K562 (cell line): ENCODE results near the gene ZNF672.
A peak's percentile ranks its signal among the peaks of the same experiment; 100 is the strongest.

ENCODE experiments used
- CTCF ChIP-seq, 3 experiments: IDR thresholded peaks in 2 of 3; conservative IDR thresholded peaks in 1 of 3; 2 replicates each; pipeline ENCODE4 v1.5.1; 2011 to 2012; ENCODE audit warnings: low read length in 3 of 3, mild to moderate bottlenecking in 3 of 3, control low read depth in 2 of 3, improper control_type of control experiment in 1 of 3, inconsistent platforms in 1 of 3, low read depth in 1 of 3, mixed read lengths in 1 of 3, moderate library complexity in 1 of 3; ENCODE audit not compliant: insufficient read depth in 2 of 3
- POLR2A ChIP-seq: fragments of 450-650 bp; conservative IDR thresholded peaks from 2 replicates; pipeline ENCODE4 v1.6.1; 2016
- RNF2 ChIP-seq: sonication (generic); IDR thresholded peaks from 2 replicates; pipeline ENCODE4 v1.6.1; 2016
- ZBTB26 ChIP-seq: fragments of 450-650 bp; formaldehyde crosslinking; IDR thresholded peaks from 2 replicates; pipeline ENCODE4 v1.4.0; 2022; ENCODE audit warnings: missing genetic modification characterization
- ZBTB8A ChIP-seq: fragments of 450-650 bp; IDR thresholded peaks from 2 replicates; pipeline ENCODE4 v1.6.1; 2018; ENCODE audit warnings: mild to moderate bottlenecking, moderate library complexity; ENCODE audit not compliant: partially characterized antibody
- ZNF280B ChIP-seq: fragments of 250-450 bp; sonication (Bioruptor Pico); IDR thresholded peaks from 2 replicates; pipeline ENCODE4 v1.5.1; 2021; ENCODE audit warnings: mild to moderate bottlenecking
- ZNF449 ChIP-seq: fragments of 250-450 bp; sonication (Bioruptor Pico); IDR thresholded peaks from 2 replicates; pipeline ENCODE4 v1.8.0; 2022; ENCODE audit warnings: moderate library complexity, mild to moderate bottlenecking, inconsistent platforms

GRCh38 chr1:248848602-248849001 lies 10.6 kb downstream of the ZNF672 start:
- no peak for TF ChIP-seq ZNF280B (CRISPR knock-in tag)
- TF ChIP-seq ZBTB26 = no peak
- no peak for TF ChIP-seq ZBTB8A
- no peak for TF ChIP-seq CTCF (IDR thresholded peaks at IDR 0.05 in 2 of 3, conservative IDR thresholded peaks at IDR 0.05 in 1 of 3; ENCODE audit: insufficient read depth in 2 of 3, low read depth in 1 of 3, low read length in 3 of 3)
- TF ChIP-seq POLR2A = peak; percentile 60; the same call in 1 of the 2 replicates
- no peak for TF ChIP-seq RNF2
- no peak for TF ChIP-seq ZNF449
